HCT116 (cell line): ENCODE results near the gene CNN3. TPM values are rescaled to one million over a fixed set of nuclear protein-coding genes. Genes with fewer than 3 reads are reported as not detected.

Experiments used
- ATAC-seq: fragments of 200-7000 bp; cut with Tn5 transposase; 2 replicates; pipeline ENCODE4 v1.9.1; 2020; ENCODE audit warnings: mild to moderate bottlenecking, moderate library complexity
- BruUV-seq: library from RNA; stranded (reverse); fragments of 400-500 nt; replicated peaks from 2 replicates; lab custom pipeline; 2021; lab: Mats Ljungman, UMichigan
- CTCF ChIA-PET: fragments of 300-600 bp; sonication (Branson Sonifier 250); formaldehyde crosslinking; loops from one replicate; lab custom pipeline; 2021; ENCODE audit warnings: antibody characterized with exemption; lab: Charles Lee
- POLR2A ChIA-PET: fragments of 300-600, 350-600 bp; sonication (Branson Sonifier 250); formaldehyde crosslinking; loops from one replicate; lab custom pipeline; 2021; ENCODE audit warnings: antibody characterized with exemption; lab: Charles Lee
- RAD21 ChIA-PET, 2 experiments: fragments of 300-600 bp; sonication (Branson Sonifier 250); formaldehyde crosslinking; loops; one replicate each; lab custom pipeline; 2023; ENCODE audit warnings: low total read pairs in 2 of 2; ENCODE audit not compliant: uncharacterized antibody in 2 of 2, unreplicated experiment in 2 of 2, low non-redundant PET in 1 of 2; lab: Charles Lee
- DNase-seq: peaks from one replicate; pipeline ENCODE4 v3.0.0-alpha.2; 2010; ENCODE audit warnings: low read depth, low spot score
- H2AFZ ChIP-seq: fragments of 200-600 bp; shearing (Covaris generic), sonication (generic); 2 replicates; pipeline ENCODE4 v1.6.1; 2017; ENCODE audit warnings: low read depth, mixed run types, mixed read lengths, antibody characterized with exemption, low read length; ENCODE audit not compliant: poor library complexity, severe bottlenecking
- H3K27ac ChIP-seq: 2 replicates; pipeline ENCODE4 v1.5.1; 2012; ENCODE audit warnings: low read depth, low read length
- H3K27me3 ChIP-seq: fragments of 200-600 bp; sonication (generic); 2 replicates; pipeline ENCODE4 v1.6.1; 2016; ENCODE audit warnings: mixed run types, low read length, mixed read lengths; ENCODE audit not compliant: insufficient read depth
- H3K36me3 ChIP-seq, 2 experiments: fragments of 200-500 bp in 1 of 2; fragments of 200-600 bp in 1 of 2; sonication (Bioruptor generic) in 1 of 2; sonication (generic) in 1 of 2; 2 replicates each; pipeline versions ENCODE4 v1.5.1 to v1.6.1; 2014 to 2016; ENCODE audit warnings: low read length in 2 of 2, inconsistent platforms in 1 of 2, mixed read lengths in 1 of 2, mixed run types in 1 of 2; ENCODE audit not compliant: insufficient read depth in 2 of 2, control insufficient read depth in 1 of 2
- H3K4me1 ChIP-seq, 2 experiments: fragments of 200-600 bp in 1 of 2; sonication (generic) in 1 of 2; 2 replicates each; pipeline versions ENCODE4 v1.5.1 to v1.6.1; 2012 to 2017; ENCODE audit warnings: low read length in 2 of 2, inconsistent platforms in 1 of 2, mild to moderate bottlenecking in 1 of 2, mixed read lengths in 1 of 2, mixed run types in 1 of 2, moderate library complexity in 1 of 2; ENCODE audit not compliant: insufficient read depth in 2 of 2, control insufficient read depth in 1 of 2
- H3K4me2 ChIP-seq: fragments of 200-600 bp; sonication (generic); 2 replicates; pipeline ENCODE4 v1.6.1; 2017; ENCODE audit warnings: mixed run types, low read length, mixed read lengths
- H3K4me3 ChIP-seq, 2 experiments: fragments of 200-600 bp in 1 of 2; sonication (generic) in 1 of 2; replicated peaks in 1 of 2; 2 replicates each; pipeline ENCODE4 v1.5.1; 2011 to 2016; ENCODE audit warnings: low read length in 2 of 2, control low read depth in 1 of 2, low read depth in 1 of 2, mild to moderate bottlenecking in 1 of 2, mixed read lengths in 1 of 2, mixed run types in 1 of 2
- H3K79me2 ChIP-seq: fragments of 200-600 bp; sonication (generic); 2 replicates; pipeline ENCODE4 v1.6.1; 2017; ENCODE audit warnings: mild to moderate bottlenecking, mixed run types, low read length, moderate library complexity, mixed read lengths; ENCODE audit not compliant: insufficient read depth
- H3K9ac ChIP-seq: fragments of 200-600 bp; sonication (generic); 2 replicates; pipeline ENCODE4 v1.6.1; 2016; ENCODE audit warnings: low read length, mixed read lengths
- H3K9me2 ChIP-seq: fragments of 200-600 bp; sonication (generic), shearing (Covaris generic); 2 replicates; pipeline ENCODE4 v1.6.1; 2017; ENCODE audit warnings: mixed run types, mild to moderate bottlenecking, moderate library complexity; ENCODE audit not compliant: insufficient read depth
- H3K9me3 ChIP-seq, 2 experiments: fragments of 200-500 bp in 1 of 2; fragments of 200-600 bp in 1 of 2; sonication (Bioruptor generic) in 1 of 2; sonication (generic) in 1 of 2; 2 replicates each; pipeline ENCODE4 v1.6.1; 2014 to 2017; ENCODE audit warnings: low read length in 2 of 2, mixed read lengths in 2 of 2, inconsistent platforms in 1 of 2, low read depth in 1 of 2, mild to moderate bottlenecking in 1 of 2, mixed run types in 1 of 2, moderate library complexity in 1 of 2; ENCODE audit not compliant: control insufficient read depth in 1 of 2, insufficient read depth in 1 of 2
- H4K20me1 ChIP-seq: fragments of 200-600 bp; sonication (generic), shearing (Covaris generic); 2 replicates; pipeline ENCODE4 v1.6.1; 2017; ENCODE audit warnings: mixed run types, mild to moderate bottlenecking, moderate library complexity; ENCODE audit not compliant: insufficient read depth
- CBX3 ChIP-seq: IDR thresholded peaks from 2 replicates; pipeline ENCODE4 v1.6.1; 2012; ENCODE audit warnings: low read depth
- CEBPB ChIP-seq: IDR thresholded peaks from 2 replicates; pipeline ENCODE4 v1.6.1; 2012; ENCODE audit warnings: low read depth
- ELF1 ChIP-seq: IDR thresholded peaks from 2 replicates; pipeline ENCODE4 v1.6.1; 2012; ENCODE audit warnings: low read depth, borderline replicate concordance
- EZH2 ChIP-seq: fragments of 200-600 bp; sonication (generic); IDR thresholded peaks from 2 replicates; pipeline ENCODE4 v1.6.1; 2017; ENCODE audit warnings: antibody characterized with exemption, mixed run types
- FOSL1 ChIP-seq: IDR thresholded peaks from 2 replicates; pipeline ENCODE4 v1.6.1; 2012; ENCODE audit warnings: low read depth
- JUND ChIP-seq: IDR thresholded peaks from 2 replicates; pipeline ENCODE4 v1.6.1; 2012
- POLR2A ChIP-seq: IDR thresholded peaks from 2 replicates; pipeline ENCODE4 v1.7.0; 2011; ENCODE audit warnings: borderline replicate concordance; ENCODE audit not compliant: insufficient read depth, insufficient read length; ENCODE audit errors: extremely low read depth
- POLR2AphosphoS5 ChIP-seq: IDR thresholded peaks from 2 replicates; pipeline ENCODE4 v1.6.1; 2011; ENCODE audit warnings: mild to moderate bottlenecking, low read depth, low read length, moderate library complexity
- SIN3A ChIP-seq: IDR thresholded peaks from 2 replicates; pipeline ENCODE4 v1.6.1; 2012; ENCODE audit warnings: low read depth
- SP1 ChIP-seq: IDR thresholded peaks from 2 replicates; pipeline ENCODE4 v1.6.1; 2012; ENCODE audit warnings: low read depth
- TCF7L2 ChIP-seq: IDR thresholded peaks from 2 replicates; pipeline ENCODE4 v1.7.0; 2011; ENCODE audit warnings: borderline replicate concordance, inconsistent platforms; ENCODE audit not compliant: insufficient read depth, insufficient read length; ENCODE audit errors: extremely low read depth
- YY1 ChIP-seq: IDR thresholded peaks from 2 replicates; pipeline ENCODE4 v1.6.1; 2011; ENCODE audit warnings: low read length, low read depth, moderate library complexity, mild to moderate bottlenecking; ENCODE audit not compliant: insufficient replicate concordance; ENCODE audit errors: extremely low read depth
- ZNF274 ChIP-seq: fragments of 200-500 bp; sonication (Bioruptor generic); IDR thresholded peaks from 2 replicates; pipeline ENCODE4 v1.6.1; 2014; ENCODE audit warnings: mild to moderate bottlenecking, low read depth, low read length, inconsistent platforms
- intact Hi-C: fragments of 100-400 bp; cut with micrococcal nuclease; formaldehyde crosslinking; loops from 2 replicates; pipeline ENCODE4 v1.10.0; 2022
- total RNA-seq: library from RNA; stranded (reverse); gene quantifications from one replicate; pipeline ENCODE4 v1.2.1, GENCODE V29; 2021; ENCODE audit not compliant: unreplicated experiment
- TF ChIP-seq, protein P1 (sequence below): IDR thresholded peaks from 2 replicates; pipeline ENCODE4 v1.6.1; 2012; ENCODE audit warnings: low read depth
- TF ChIP-seq, protein P2 (sequence below), 3 experiments: fragments of 200-600 bp in 1 of 3; sonication (generic) in 1 of 3; IDR thresholded peaks in 2 of 3; conservative IDR thresholded peaks in 1 of 3; 2 replicates each; pipeline ENCODE4 v1.5.1; 2012 to 2017; ENCODE audit warnings: low read depth in 2 of 3, low read length in 2 of 3, antibody characterized with exemption in 1 of 3, borderline replicate concordance in 1 of 3, control low read depth in 1 of 3, mild to moderate bottlenecking in 1 of 3, mixed read lengths in 1 of 3, mixed run types in 1 of 3, moderate library complexity in 1 of 3; ENCODE audit not compliant: insufficient read depth in 1 of 3

CNN3 gene
- total RNA-seq, 1 experiment from 2014 or later = 109 TPM

DNA sequence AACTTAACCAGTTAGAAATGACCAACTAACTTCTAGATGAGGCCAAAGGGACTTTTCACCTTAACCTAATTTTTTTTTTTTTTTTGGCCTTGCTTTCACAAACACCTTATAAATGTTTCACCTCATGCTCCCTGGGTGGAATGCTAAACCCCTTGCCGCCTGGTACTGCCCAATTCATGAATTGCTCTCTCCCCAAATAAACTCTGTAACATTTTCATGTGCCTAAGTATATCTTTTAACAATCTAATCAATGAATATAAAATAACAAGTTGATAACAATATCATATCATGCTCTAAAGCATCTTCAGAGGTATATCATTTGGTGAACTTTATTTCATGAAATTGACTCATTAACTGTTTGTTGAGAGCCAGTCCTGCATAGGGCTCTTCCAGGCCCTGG, 10.9 kb upstream of the CNN3 start (continued):
- TF ChIP-seq ELF1 (no peak), EZH2 (no peak)

DNA sequence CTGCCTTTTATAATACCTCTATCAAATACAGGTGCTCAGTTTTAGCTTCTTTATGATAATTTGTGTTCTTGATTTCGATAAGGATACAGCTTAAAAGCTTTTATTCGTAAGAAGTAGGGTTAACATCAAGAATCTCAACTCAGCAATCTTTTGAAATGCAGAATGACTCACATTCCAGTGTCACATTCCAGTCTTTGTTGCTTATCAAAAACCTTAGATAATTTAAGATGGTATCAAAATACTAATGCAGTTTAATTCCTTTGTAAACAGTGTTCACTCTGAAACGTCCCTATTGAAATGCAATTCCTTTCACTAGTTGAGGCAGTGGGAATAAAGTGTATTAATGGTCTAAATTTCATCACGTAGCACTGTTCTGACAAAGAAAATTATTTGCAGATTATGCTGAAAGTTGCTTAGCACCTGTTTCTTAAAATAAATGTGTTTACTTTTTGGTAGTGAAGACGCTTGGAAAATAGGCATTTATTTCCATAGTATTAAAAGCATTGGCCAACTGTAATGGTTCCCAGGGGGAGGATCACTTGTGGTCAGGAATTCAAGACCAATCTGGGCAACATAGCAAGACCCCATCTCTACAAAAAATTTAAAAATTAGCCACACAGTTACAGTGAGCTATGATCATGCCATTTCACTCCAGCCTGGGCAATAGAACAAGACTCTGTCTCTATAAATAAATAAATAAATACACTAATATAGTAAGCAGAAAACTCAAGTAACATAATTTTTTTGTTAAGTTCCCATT, 10.1 kb upstream of the CNN3 start:
- ChIA-PET RAD21 (no interaction called here), POLR2A (interaction anchor here (1.6 kb wide), 1 partner anchor 11 kb away, joined by 3 read pairs; no protein-coding TSS in a partner anchor), CTCF (no interaction called here)
- no peak for DNase-seq
- no peak overlapping the region for H3K27ac ChIP-seq
- no peak overlapping the region for H3K4me3 ChIP-seq
- H3K4me1 ChIP-seq = peaks cover 0 to 2% of the 10 kb centered on the region in 2 experiments; a peak in 3 of 4 replicates
- H4K20me1 ChIP-seq = no peaks in the 10 kb centered on the region
- intact Hi-C loops = no loop called here
- H3K4me2 ChIP-seq = no peak overlapping the region
- H3K9me2 ChIP-seq = no peaks in the 10 kb centered on the region; the same call in 1 of the 2 replicates
- no peaks in the 10 kb centered on the region for H3K9me3 ChIP-seq
- no peaks in the 10 kb centered on the region for H3K79me2 ChIP-seq
- ATAC-seq = no peak
- no peaks in the 10 kb centered on the region for H3K27me3 ChIP-seq
- no peak for TF ChIP-seq POLR2AphosphoS5
- no peak for TF ChIP-seq TCF7L2
- TF ChIP-seq FOSL1 = no peak
- no peak for TF ChIP-seq SP1
- TF ChIP-seq YY1 = no peak
- TF ChIP-seq SIN3A = no peak
- no peak for TF ChIP-seq ZNF274
- no peak for TF ChIP-seq JUND
- no peak for TF ChIP-seq POLR2A
- TF ChIP-seq CEBPB = no peak
- TF ChIP-seq, protein P1, sequence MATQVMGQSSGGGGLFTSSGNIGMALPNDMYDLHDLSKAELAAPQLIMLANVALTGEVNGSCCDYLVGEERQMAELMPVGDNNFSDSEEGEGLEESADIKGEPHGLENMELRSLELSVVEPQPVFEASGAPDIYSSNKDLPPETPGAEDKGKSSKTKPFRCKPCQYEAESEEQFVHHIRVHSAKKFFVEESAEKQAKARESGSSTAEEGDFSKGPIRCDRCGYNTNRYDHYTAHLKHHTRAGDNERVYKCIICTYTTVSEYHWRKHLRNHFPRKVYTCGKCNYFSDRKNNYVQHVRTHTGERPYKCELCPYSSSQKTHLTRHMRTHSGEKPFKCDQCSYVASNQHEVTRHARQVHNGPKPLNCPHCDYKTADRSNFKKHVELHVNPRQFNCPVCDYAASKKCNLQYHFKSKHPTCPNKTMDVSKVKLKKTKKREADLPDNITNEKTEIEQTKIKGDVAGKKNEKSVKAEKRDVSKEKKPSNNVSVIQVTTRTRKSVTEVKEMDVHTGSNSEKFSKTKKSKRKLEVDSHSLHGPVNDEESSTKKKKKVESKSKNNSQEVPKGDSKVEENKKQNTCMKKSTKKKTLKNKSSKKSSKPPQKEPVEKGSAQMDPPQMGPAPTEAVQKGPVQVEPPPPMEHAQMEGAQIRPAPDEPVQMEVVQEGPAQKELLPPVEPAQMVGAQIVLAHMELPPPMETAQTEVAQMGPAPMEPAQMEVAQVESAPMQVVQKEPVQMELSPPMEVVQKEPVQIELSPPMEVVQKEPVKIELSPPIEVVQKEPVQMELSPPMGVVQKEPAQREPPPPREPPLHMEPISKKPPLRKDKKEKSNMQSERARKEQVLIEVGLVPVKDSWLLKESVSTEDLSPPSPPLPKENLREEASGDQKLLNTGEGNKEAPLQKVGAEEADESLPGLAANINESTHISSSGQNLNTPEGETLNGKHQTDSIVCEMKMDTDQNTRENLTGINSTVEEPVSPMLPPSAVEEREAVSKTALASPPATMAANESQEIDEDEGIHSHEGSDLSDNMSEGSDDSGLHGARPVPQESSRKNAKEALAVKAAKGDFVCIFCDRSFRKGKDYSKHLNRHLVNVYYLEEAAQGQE = no peak
- TF ChIP-seq ELF1 = no peak
- no peak for TF ChIP-seq CBX3
- TF ChIP-seq, protein P2, sequence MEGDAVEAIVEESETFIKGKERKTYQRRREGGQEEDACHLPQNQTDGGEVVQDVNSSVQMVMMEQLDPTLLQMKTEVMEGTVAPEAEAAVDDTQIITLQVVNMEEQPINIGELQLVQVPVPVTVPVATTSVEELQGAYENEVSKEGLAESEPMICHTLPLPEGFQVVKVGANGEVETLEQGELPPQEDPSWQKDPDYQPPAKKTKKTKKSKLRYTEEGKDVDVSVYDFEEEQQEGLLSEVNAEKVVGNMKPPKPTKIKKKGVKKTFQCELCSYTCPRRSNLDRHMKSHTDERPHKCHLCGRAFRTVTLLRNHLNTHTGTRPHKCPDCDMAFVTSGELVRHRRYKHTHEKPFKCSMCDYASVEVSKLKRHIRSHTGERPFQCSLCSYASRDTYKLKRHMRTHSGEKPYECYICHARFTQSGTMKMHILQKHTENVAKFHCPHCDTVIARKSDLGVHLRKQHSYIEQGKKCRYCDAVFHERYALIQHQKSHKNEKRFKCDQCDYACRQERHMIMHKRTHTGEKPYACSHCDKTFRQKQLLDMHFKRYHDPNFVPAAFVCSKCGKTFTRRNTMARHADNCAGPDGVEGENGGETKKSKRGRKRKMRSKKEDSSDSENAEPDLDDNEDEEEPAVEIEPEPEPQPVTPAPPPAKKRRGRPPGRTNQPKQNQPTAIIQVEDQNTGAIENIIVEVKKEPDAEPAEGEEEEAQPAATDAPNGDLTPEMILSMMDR (IDR thresholded peaks at IDR 0.05 in 2 of 3, conservative IDR thresholded peaks at IDR 0.05 in 1 of 3; ENCODE audit: borderline replicate concordance in 1 of 3, insufficient read depth in 1 of 3, low read depth in 2 of 3, low read length in 2 of 3) = no peak
- TF ChIP-seq, all 23 proteins: peak for 0
- Histone ChIP-seq H2AFZ (no peak overlapping the region), H3K36me3 (no peaks in the 10 kb centered on the region), H3K9ac (no peak overlapping the region)
- BruUV-seq = no TSS peak
